Stimulated activated CD8-positive, alpha-beta memory T cell treated with anti-CD3 and anti-CD28 coated beads, Interleukin-15, amount 100 ng/mL, for 4 hours (primary cell): Measurements from ENCODE around the gene NUDT14.

Experiments used
- DNase-seq, 2 donors: peaks; one replicate each; pipeline ENCODE4 v3.0.0-alpha.2; 2020; ENCODE audit warnings: low read depth in 2 of 2

Gene NUDT14

DNA sequence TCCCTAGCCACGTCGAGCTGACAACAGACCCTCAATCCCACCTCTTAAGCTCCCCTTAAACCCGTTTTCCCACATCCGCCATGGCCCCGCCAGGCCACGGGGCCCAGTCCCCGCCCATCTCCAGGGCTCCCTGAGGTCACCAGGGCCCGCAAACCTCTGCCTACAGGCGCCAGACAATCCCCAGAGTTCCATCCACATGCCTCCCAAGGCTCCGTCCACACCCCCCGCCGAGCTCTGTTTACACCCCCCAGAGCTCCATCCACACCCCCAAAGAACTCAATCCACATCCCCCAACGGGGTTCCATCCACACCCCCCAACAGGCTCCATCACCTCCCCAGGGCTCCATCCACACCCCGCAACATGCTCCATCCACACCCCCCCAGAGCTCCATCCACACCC, 21.8 kb downstream of the NUDT14 start:
- DNase-seq, result no peak

DNA sequence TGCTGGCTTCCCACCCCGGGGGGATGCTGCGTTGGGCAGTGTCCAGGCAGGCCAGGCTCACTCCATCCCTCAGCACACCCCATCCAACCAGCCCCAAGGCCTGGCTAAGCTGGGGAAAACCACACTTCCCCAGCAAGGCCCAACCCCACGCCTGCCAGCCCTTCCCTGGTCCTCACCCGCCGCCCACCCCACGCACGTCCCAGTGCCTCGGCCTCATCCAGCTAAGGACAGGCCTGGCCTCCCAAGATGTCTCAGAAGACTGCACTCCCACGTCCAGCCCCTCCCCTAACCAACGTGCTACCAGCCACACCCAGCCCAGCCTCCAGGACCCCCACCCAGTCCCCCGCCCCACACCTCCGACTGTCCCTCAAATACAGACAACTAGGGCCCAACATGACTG, 22.3 kb downstream of the NUDT14 start:
- no peak for DNase-seq

DNA sequence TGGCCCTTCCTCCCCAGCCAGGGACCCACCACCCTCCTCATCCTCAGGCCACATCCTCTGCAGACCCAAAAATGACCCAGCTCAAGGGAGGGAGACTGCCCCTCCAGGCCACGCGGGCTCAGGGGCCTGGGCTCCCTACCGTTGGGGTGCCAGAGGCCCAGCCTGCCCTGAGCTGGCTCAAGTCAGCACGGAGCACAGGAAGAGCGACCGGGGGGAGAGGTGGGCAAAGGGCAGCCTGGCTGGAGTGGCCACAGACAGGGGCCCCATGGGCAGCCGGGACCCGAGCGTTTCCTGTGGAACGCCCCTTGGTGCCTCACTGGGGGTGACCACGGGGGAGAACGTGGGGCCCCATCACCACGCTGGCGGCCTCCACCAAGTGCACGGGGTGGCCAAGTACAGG, 23.2 kb downstream of the NUDT14 start:
- no peak for DNase-seq

- DNase-seq, result no peak
Observed at GRCh38 chr14:105156414-105157375, 24.4 kb downstream of the NUDT14 start.

GRCh38 chr14:105155681-105156413, 25.3 kb downstream of the NUDT14 start:
- DNase-seq, result no peak

GRCh38 chr14:105155071-105155651, 26.0 kb downstream of the NUDT14 start:
- no peak for DNase-seq

- DNase-seq, result no peak
Observed at GRCh38 chr14:105154476-105154871, 26.6 kb downstream of the NUDT14 start.

DNA sequence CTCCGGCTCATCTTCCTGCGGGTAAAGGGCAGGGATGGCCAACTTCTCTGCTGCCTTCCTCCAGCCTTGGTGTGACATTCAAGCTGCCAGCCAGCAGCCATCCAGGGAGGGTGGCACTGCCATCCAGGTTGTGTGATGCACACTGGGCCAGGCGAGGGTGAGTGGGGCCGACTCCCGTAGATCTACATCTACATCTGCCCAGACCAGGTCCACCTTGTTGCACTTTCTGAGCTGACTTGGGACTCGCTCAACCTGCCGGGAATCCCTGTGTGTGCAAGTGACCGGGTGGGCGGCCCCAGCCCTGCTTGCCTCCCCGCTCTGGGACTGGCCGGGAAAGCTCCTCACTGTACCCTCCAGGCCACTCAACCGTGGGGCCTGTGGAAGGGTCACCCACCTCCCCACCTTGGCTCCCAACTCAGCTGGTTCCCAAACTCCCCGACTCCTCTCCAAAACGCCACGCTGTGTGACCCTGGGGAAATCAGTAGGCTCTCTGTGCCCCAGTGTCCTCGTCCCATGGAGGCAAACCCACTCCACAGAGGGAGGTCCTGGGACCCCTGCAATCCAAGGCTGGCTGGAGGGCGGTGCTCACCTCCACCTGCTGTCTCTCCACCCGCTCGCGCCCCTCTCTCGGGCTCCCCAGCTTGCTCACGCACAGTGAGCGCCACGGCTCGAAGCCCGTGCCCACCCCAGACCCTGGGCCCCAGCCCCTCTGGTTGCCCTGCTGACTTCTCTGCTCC, 27.2 kb downstream of the NUDT14 start:
- DNase-seq, result no peak

- no peak for DNase-seq
Observed at GRCh38 chr14:105153331-105153731, 27.8 kb downstream of the NUDT14 start.

DNA sequence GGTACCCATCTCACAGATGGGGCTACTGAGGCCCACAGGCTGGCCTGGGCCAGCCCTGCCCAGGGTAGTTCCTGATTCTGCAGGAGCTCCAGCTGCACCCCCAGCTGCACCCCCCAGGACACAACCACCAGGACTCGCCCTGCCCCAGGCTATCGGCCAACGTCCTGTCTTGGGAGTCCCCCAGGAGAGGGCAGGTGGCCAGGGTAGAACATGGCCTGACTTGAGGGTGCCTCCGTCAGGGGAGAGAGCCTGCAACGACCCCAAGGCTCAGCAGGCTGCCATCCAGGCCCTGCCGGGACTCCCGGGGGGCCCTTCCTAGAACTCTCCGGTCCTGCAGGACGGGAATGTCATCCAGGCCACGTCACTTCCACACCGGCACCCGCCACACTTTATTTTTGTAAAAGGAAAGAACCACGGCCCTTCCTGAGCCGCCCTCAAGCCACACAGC, 28.3 kb downstream of the NUDT14 start:
- no peak for DNase-seq

DNA sequence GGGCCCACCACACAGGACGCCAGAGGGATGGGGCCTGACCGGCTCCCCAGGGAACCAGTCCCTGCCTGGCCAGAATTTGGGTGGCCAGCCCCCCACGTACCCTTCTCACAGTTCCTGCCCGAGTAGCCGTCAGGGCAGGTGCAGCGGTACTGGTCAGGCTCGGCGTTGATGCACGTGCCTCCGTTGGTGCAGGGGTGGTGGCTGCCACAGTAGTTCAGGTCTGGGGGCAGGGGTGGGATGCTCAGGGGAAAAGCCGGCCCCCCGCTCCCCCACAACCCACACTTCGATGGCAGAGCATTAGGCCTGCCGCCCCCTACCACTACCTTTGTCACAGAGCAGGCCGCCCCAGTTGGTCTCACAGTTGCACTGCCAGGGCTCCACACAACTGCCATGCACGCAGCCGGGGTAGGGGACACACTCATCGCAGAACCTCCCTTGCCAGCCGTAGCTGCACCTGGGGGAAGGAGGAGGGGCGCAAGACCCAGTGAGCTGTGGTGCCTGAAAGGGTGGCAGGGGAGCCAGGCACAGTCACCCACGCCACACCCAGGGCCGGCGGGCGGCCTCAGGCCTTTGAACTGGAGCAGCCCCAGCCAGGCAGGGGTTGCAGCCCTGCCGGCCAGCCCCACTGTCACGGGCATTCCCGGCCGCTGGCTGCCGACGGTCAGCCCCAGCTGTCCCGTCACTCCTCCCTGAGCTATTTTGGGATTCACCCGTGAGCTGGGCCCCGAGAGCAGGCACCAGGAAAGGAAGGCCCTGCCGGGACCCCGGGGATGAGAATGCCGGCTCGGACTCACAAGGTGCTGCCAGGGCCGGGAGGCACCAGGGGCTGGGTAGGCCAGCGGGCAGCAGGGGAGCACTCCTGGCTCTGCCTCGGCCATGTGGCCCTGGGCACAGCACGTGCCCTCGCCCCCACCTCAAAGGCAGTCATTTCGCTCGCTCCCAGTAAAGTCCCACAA, 29.0 kb downstream of the NUDT14 start:
- no peak for DNase-seq

- no peak for DNase-seq
Observed at GRCh38 chr14:105151084-105151837, 29.9 kb downstream of the NUDT14 start.

DNA sequence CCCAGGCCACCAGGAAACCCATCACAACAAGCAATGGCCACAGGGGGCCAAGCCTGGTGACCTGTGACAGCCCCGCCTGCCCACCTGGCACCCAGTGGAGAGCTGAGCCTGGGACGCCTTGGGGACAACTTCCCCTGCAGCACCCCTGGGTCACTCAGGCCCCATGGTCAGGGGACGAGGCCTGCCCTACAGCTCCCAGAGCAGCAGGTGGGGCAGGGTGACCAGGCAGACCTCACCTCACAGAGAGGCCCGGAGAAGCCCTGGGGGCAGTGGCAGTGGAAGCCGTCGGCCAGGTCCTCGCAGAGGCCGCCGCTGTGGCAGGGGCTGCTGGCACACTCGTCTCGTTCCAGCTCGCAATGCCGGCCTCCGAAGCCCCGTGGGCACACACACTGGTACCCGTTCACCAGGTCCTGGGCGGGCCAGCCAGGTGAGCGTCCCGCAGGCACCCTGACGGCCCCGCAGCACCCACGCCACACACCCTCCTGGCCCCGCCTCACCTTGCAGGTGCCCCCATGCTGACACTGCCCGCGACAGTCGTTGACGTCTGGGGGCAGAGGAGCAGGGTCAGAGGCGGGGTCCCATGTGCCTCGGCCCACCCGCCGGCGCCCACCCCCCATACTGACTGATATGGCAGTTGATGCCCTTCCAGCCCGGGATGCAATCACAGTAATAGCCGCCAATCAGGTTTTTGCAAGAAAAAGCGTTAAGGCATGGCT, 30.6 kb downstream of the NUDT14 start:
- no peak for DNase-seq

DNA sequence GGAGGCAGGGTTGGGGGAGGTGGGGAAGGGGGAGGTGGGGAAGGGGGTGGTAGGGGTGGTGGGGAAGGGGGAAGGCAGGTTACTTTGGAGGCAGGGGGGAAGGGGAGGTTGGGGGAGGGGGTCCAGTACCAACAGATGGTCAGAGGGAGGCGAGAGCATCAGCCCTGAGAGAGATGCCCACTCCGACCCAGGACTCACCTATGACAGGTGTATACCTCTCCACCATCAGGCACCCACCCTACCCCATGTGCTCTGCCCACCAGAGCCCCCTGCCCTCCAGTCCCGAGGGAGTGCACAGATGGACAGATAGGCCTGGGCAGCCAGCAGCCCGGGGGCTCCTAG, 31.1 kb downstream of the NUDT14 start:
- no peak for DNase-seq

- DNase-seq, result no peak
Observed at GRCh38 chr14:105149146-105149781, 31.8 kb downstream of the NUDT14 start.

DNA sequence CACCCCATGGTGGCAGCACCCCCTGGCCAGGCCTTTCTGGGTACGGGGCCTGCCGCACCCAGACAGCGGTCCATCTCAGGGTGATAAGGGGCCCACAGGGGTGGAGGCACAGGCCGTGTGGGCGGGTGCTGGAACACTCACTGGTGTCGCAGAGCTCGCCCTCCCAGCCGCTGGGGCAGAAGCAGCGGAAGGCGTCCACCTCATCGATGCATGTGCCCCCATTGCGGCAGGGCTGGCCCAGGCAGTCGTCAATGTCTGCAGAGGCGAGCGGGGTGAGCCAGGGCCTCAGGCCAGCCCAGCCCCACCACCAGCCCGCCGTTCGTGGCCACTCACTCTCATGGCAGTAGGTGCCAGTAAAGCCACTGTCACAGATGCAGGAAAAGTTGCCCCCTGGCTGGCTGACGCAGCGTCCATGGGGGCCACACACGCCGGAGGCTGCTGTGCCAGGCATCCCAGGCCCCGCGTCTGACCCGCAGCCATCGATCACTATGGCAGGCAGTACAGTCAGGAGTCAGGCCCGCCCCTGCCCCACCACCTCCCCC, 32.4 kb downstream of the NUDT14 start:
- no peak for DNase-seq

- DNase-seq, result no peak
Observed at GRCh38 chr14:105147671-105148603, 33.2 kb downstream of the NUDT14 start.
